Measurements from ENCODE around the gene CASQ2.
A peak's percentile ranks its signal among the peaks of the same experiment; 100 is the strongest.
"Not testable (repeated sequence)": the region's sequence is repeated elsewhere in the genome, so short reads cannot be mapped to it uniquely, and the experiment has no call there.

Gene CASQ2

GRCh38 chr1:115768549-115768948, at the start of gene CASQ2:
Gene CASQ2 (minus strand): TSS chr1:115768714. CDS start chr1:115768541, 173 bp downstream.
- DNase-seq = no peak

GRCh38 chr1:115815694-115816093, 47.2 kb upstream of the CASQ2 start:
- no peak for DNase-seq

DNA sequence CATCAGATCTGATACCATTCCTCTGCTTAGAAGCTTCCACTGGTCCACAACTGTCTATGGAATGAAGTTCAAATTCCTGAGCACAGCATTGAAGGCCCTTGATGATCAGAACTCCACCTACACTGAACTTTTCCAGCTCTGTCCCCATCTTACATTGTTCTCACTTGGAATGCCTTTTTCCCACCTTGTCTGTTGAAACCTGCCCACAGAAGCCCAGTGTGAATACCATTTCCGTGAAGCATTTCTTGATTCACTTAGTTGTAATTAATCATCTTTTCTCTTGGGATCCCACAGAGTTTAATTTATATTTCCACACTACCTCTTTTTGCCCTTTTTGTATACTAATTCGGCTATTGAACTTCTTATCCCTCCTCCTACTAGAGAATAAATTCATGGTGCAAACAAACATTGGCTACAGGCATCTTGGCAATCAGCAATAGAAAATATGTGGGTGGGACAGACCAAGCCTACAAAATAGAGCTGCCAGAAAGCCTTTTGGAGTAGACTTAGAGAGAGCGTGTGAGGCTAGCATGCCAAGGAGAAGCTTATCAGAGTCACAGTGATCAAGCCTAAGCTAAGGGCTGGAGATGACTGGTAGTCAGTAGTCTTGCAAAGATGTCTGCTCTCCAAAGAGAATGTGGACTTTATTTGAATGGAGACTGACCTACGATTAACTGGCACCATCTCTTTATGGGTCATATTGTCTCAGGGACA, 46.3 kb upstream of the CASQ2 start:
- DNase-seq = no peak

GRCh38 chr1:115813727-115814126, 45.2 kb upstream of the CASQ2 start:
- no peak for DNase-seq

GRCh38 chr1:115811140-115811828, 42.8 kb upstream of the CASQ2 start:
- DNase-seq = no peak

- DNase-seq = no peak
Observed at GRCh38 chr1:115810609-115811008, 42.1 kb upstream of the CASQ2 start.

DNA sequence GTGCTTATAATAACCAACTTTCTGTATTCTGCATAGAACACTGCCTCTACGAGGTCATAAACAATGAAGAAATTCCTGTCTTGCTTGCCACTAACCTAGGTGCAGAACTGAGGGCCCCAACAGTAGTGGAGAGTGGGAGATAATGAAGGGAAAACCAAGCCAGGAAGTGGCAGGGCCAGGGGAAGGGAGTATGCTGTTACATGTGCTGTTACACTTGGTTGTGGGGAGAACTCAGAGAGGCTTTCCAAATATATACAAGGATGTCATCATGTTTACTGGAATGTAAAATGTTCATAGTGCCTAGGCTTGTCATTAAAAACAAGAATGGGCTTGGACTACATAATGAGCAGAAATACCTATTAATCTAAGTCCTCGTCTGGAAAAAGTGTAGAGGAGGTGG, 41.3 kb upstream of the CASQ2 start:
- no peak for DNase-seq

- DNase-seq = no peak
Observed at GRCh38 chr1:115809076-115809475, 40.6 kb upstream of the CASQ2 start.

GRCh38 chr1:115807723-115808122, 39.2 kb upstream of the CASQ2 start:
- peak; percentile 37 for DNase-seq

DNA sequence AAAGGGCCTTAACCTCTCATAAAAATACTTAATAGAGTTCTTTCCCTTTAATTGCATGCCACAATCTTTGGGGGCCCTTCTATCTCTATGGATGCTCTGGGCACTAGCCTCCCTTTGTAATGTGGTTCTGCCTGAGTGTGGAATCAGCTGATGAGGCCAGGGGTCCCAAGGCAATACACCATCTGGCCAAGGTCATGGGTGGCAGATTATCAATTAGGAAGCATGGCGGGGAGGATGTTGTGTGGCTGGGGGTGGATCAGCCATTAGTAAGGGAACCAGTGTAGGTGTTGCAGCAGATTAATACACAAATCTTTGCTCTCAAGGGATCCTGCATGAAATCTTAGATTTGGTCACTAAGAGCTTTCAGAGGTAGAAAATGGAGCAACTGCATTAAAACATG, 37.1 kb upstream of the CASQ2 start:
- DNase-seq = no peak

DNA sequence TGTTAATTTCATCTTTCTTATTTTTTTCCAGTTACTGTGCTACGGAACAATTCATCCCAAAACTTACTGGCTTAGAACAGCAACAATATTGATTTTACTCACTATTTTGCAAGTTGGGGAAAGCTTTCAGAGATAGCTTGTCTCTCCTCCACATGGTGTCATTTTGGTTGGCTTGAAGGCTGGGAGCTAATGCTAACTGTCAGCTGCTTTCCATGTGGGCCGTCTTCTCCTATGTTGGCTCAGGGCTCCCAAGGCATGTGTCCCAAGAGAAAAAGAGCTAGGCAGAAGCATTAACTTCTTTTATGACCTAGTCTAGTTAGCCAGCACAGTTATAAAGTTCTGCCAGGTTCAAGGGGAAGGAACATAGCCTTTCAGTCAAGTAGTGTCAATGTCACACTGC, 33.9 kb upstream of the CASQ2 start:
- no peak for DNase-seq

GRCh38 chr1:115797486-115797885, 29.0 kb upstream of the CASQ2 start:
- DNase-seq = no peak

GRCh38 chr1:115796897-115797296, 28.4 kb upstream of the CASQ2 start:
- DNase-seq = no peak

DNA sequence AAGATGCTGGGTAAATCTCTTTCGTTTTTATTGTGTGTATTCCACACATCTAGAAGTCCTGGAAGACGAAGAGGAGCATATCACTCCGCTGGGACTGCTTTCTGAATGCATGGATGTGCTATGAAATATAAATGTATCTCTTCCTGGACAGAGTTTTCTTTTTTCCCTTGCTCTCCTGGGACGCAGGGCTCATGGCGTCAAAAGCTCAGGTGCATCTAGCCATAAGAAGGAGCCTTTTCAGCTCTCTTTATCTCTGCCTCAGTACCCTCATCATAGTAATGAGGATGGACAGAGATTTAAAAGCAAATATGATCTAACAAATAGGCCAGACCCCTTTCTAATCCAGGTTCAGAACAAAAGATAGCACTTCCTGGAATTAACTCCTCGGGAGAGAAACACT, 27.5 kb upstream of the CASQ2 start:
- DNase-seq = no peak

GRCh38 chr1:115794976-115795639, 26.6 kb upstream of the CASQ2 start:
- no peak for DNase-seq

- DNase-seq = no peak
Observed at GRCh38 chr1:115793162-115793561, 24.6 kb upstream of the CASQ2 start.

DNA sequence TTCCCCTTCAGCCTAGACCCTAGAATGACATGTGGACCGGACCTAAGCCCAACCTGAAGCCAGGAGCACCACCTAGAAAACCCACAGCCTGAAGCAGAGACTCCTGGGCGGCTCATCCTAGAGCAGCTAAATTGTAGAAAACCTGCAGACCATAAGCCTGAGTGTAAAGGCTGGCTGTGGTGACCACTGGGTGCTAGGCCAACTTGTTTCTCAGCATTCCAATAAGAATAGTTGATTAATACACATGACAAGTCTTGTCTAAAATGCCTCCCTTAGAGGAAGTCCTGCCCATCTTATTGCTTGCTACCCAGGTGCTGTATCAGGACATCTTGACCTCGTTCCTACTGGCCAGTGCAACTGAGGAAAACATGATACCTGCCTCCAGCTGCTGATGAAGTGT, 23.3 kb upstream of the CASQ2 start:
- DNase-seq = no peak

- DNase-seq = no peak
Observed at GRCh38 chr1:115790846-115791245, 22.3 kb upstream of the CASQ2 start.

DNA sequence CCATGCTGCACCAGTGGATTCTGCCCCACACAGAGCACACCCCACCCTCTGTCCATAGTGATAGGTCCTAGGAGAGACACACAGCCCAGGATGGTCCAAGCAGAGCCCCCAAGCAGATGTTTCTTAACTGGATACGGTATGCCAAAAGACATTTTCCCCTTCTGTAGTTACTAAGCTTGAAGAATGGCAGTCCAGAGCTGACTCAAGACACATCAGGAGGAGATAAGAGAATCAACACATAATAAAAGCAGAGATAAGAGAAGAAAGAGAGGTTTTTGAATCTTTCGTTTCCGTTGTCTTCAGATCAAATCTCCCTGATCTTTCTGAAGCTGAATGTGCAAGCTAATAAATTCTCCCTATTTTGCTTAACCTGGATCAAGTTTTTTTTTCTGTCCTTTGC, 21.8 kb upstream of the CASQ2 start:
- no peak for DNase-seq

- no peak for DNase-seq
Observed at GRCh38 chr1:115783311-115783710, 14.8 kb upstream of the CASQ2 start.

DNA sequence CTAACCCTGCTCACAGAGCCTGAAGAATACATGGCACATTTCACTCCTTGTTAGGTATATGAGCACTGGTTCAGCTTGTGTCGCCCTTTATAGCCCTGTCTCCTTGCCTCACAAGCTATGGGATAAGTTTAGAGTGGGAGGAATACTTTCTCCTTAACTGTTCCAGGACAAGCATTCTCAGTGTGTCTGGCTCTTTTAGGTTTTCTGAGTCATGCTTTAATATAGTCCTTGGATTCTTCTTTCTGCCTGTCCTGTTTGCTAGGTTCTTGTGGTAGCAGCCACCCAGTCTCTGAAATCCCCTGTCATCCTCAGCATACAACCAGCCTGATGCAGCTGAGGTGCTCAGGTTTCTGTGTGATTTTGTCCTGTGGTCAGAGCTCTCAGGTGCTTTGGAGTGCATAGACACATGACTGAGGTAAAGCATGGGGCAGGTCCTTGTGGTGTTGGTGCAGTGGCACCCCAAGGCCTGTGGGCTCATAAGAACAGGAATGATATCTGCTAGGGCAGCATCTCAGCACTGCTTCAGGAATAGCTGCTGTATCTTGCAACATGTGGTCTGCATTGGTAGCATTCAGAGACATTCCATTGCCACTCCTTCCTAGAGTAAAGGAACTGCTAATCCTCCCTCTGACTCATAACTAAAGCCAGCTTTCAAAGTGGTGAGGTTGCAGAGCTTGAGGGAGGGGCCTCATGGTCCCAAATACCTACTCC, 14.2 kb upstream of the CASQ2 start:
- no peak for DNase-seq

DNA sequence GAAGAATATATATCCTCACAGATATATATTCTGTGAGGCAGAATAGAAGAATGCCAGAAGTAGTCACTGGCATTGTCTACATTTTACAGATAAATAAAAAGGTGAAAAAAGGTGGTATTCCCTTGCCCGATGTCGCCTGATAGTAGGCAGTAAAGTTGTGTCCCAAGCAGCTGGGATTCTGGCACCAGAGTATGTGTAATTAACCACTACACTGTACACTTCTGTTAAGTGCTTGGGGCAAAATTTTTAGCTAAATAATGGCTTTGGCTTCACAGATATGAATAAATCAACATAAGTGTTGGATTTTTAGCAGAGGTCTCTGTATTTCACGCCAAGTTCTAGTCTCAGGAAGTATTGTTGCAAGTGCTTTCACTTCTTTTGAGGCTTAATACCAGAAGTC, 13.3 kb upstream of the CASQ2 start:
- no peak for DNase-seq

- no peak for DNase-seq
Observed at GRCh38 chr1:115781343-115781742, 12.8 kb upstream of the CASQ2 start.

- not testable (repeated sequence) for DNase-seq
Observed at GRCh38 chr1:115780655-115781054, 12.1 kb upstream of the CASQ2 start.
